SU-DHL-6 (cell line): ENCODE data around the gene PRELP.

Source experiments
- EZH2phosphoT487 ChIP-seq: fragments of 200-600 bp; sonication (generic), shearing (Covaris generic); conservative IDR thresholded peaks from 2 replicates; pipeline ENCODE4 v1.6.1; 2018; ENCODE audit warnings: mild to moderate bottlenecking, antibody characterized with exemption, low read length, moderate library complexity, mixed read lengths
- TF ChIP-seq, protein P1 (sequence below): fragments of 200-600 bp; sonication (generic); IDR thresholded peaks from one replicate; pipeline ENCODE4 v1.5.1; 2017; ENCODE audit warnings: antibody characterized with exemption, mild to moderate bottlenecking, low read length, moderate library complexity; ENCODE audit not compliant: insufficient read depth, poor library complexity, severe bottlenecking

GRCh38 chr1:203524824-203525223, 49.2 kb downstream of the PRELP start:
- TF ChIP-seq, protein P1, sequence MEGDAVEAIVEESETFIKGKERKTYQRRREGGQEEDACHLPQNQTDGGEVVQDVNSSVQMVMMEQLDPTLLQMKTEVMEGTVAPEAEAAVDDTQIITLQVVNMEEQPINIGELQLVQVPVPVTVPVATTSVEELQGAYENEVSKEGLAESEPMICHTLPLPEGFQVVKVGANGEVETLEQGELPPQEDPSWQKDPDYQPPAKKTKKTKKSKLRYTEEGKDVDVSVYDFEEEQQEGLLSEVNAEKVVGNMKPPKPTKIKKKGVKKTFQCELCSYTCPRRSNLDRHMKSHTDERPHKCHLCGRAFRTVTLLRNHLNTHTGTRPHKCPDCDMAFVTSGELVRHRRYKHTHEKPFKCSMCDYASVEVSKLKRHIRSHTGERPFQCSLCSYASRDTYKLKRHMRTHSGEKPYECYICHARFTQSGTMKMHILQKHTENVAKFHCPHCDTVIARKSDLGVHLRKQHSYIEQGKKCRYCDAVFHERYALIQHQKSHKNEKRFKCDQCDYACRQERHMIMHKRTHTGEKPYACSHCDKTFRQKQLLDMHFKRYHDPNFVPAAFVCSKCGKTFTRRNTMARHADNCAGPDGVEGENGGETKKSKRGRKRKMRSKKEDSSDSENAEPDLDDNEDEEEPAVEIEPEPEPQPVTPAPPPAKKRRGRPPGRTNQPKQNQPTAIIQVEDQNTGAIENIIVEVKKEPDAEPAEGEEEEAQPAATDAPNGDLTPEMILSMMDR = no peak
- no peak for TF ChIP-seq EZH2phosphoT487
